ENCODE data around the gene TMEM72.

Gene TMEM72

GRCh38 chr10:44965104-44965503, 54.0 kb downstream of the TMEM72 start:
- intact Hi-C loops (cut with DNase I; ENCODE audit: low total_unique reads) = no loop called here
- peak overlapping the region; percentile 71 to 83 for H3K27ac ChIP-seq
- H3K4me3 ChIP-seq = no peak overlapping the region
- H3K4me1 ChIP-seq = peaks cover 0 to 93% (median 73%) of the 10 kb centered on the region in 4 donors
- TF ChIP-seq, protein P1, sequence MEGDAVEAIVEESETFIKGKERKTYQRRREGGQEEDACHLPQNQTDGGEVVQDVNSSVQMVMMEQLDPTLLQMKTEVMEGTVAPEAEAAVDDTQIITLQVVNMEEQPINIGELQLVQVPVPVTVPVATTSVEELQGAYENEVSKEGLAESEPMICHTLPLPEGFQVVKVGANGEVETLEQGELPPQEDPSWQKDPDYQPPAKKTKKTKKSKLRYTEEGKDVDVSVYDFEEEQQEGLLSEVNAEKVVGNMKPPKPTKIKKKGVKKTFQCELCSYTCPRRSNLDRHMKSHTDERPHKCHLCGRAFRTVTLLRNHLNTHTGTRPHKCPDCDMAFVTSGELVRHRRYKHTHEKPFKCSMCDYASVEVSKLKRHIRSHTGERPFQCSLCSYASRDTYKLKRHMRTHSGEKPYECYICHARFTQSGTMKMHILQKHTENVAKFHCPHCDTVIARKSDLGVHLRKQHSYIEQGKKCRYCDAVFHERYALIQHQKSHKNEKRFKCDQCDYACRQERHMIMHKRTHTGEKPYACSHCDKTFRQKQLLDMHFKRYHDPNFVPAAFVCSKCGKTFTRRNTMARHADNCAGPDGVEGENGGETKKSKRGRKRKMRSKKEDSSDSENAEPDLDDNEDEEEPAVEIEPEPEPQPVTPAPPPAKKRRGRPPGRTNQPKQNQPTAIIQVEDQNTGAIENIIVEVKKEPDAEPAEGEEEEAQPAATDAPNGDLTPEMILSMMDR (IDR thresholded peaks at IDR 0.05) = no peak
- H3K9me3 ChIP-seq = no peaks in the 10 kb centered on the region
- peaks cover 0 to 11% (median 9%) of the 10 kb centered on the region in 3 donors for H3K36me3 ChIP-seq
- no peak for DNase-seq
- H3K27me3 ChIP-seq = no peaks in the 10 kb centered on the region

DNA sequence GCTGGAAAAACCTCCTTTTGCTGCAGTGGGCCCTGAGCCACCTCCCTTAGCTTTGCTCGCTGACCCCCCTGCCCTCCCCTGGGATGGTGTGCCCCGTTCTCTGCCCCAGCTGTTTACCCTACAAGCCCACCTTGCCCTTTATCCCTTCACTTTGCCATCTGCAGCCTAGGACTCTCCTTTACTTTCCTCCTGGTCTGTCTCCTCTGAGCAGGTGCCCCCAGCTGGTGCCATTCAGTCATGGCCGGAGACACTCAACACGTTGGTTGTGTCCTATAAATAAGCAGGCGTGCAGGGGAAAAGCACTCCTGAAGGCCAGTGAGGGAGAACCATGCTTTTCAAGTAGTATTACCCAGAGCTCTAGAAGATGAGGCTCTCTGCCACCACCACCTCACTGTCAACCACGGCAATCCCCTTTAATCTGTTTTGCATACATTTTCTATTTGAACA, 54.5 kb downstream of the TMEM72 start:
- Histone ChIP-seq H3K9me3 (no peaks in the 10 kb centered on the region), H3K4me1 (peaks cover 0 to 87% (median 68%) of the 10 kb centered on the region in 4 donors), H3K36me3 (peaks cover 3 to 17% (median 14%) of the 10 kb centered on the region in 3 donors), H3K27ac (peak overlapping the region; percentile 71 to 83), H3K4me3 (no peak overlapping the region), H3K27me3 (no peaks in the 10 kb centered on the region)
- peak in 1 of 2 donors; percentile 62 for DNase-seq
- TF ChIP-seq, protein P1 (IDR thresholded peaks at IDR 0.05) = no peak
- intact Hi-C loops (cut with DNase I; ENCODE audit: low total_unique reads) = no loop called here

GRCh38 chr10:44966129-44966815, 55.1 kb downstream of the TMEM72 start:
- no peaks in the 10 kb centered on the region for H3K9me3 ChIP-seq
- peaks cover 9 to 23% (median 20%) of the 10 kb centered on the region in 3 donors for H3K36me3 ChIP-seq
- H3K27me3 ChIP-seq = no peaks in the 10 kb centered on the region
- no peak overlapping the region for H3K4me3 ChIP-seq
- intact Hi-C loops (cut with DNase I; ENCODE audit: low total_unique reads) = no loop called here
- H3K4me1 ChIP-seq = peaks cover 0 to 81% (median 64%) of the 10 kb centered on the region in 4 donors
- H3K27ac ChIP-seq = peak overlapping the region; percentile 71 to 83
- peak in 1 of 2 donors; percentile 33 for DNase-seq
- TF ChIP-seq, protein P1 (IDR thresholded peaks at IDR 0.05) = no peak

DNA sequence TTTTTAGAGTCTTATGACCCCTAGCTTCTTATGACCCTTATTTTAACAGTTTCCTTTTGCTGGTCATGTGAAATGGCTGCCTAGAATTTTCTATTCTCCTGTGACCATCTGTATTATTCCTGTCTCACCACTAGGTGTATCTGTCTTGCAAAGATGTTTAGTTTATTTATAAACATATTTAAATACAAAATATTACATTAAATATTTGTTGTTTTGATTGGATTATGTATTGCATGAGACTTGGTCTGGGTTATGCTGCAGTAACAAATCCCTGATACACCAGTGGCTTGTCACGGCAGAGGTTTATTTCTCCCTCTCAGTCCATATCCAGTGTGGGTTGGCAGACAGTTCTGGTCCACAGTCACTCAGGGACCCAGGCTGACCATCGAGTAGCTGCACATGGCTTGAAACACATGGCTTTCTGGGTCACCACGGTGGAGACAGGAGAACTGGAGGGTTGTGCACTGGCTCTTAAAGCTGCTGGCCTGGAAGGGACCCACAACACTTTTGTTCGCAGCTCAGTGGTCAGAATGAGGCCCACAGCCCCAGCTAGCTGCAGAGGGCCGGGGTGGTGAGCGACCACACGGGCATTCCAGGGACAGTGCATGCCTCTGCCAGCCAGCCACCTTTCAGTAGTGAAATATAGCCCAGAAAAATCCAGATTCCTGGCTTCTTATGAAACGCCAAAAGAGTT, 55.8 kb downstream of the TMEM72 start:
- no peaks in the 10 kb centered on the region for H3K27me3 ChIP-seq
- H3K4me3 ChIP-seq = no peak overlapping the region
- H3K9me3 ChIP-seq = no peaks in the 10 kb centered on the region
- H3K4me1 ChIP-seq = peaks cover 0 to 74% (median 61%) of the 10 kb centered on the region in 4 donors
- peak overlapping the region; percentile 71 to 83 for H3K27ac ChIP-seq
- H3K36me3 ChIP-seq = peaks cover 16 to 30% (median 27%) of the 10 kb centered on the region in 3 donors
- TF ChIP-seq, protein P1 (IDR thresholded peaks at IDR 0.05) = peak in 1 of 2 experiments; percentile 23
- intact Hi-C loops (cut with DNase I; ENCODE audit: low total_unique reads) = no loop called here
- peak in 1 of 2 donors; percentile 64 for DNase-seq

DNA sequence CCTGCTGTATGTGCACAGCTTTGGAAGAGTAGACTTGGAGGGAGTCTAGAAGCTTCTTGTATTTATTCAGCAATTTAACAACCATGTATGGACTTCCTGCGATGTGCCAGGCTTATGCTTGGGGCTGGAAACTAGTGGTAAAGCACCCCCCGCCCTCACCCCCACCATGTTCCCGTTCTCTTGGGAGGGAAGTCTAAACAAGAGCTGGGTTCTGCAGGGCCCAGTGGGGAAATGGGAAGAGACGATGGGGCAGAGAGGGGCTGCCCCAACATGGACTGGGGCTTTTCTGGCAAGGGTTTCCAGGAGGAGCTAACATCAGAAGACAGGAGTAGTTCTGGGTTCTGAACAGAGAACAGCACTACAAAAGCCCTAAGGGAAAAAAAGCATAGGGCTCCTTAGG, 56.5 kb downstream of the TMEM72 start:
- peaks cover 16 to 32% (median 31%) of the 10 kb centered on the region in 3 donors for H3K36me3 ChIP-seq
- peak overlapping the region; percentile 71 to 83 for H3K27ac ChIP-seq
- no peaks in the 10 kb centered on the region for H3K9me3 ChIP-seq
- peak in 1 of 2 donors; percentile 78 for DNase-seq
- H3K4me3 ChIP-seq = no peak overlapping the region
- H3K4me1 ChIP-seq = peaks cover 0 to 68% (median 58%) of the 10 kb centered on the region in 4 donors
- TF ChIP-seq, protein P1 (IDR thresholded peaks at IDR 0.05) = no peak
- intact Hi-C loops (cut with DNase I; ENCODE audit: low total_unique reads) = no loop called here
- no peaks in the 10 kb centered on the region for H3K27me3 ChIP-seq

Measured in tibial artery (tissue), 4 donors.